GM18520 (cell line): ENCODE data around the gene VWCE.
"Not testable (repeated sequence)": the region's sequence is repeated elsewhere in the genome, so short reads cannot be mapped to it uniquely, and the experiment has no call there.

ENCODE experiments used
- ATAC-seq: cut with Tn5 transposase; IDR thresholded peaks from one replicate; pipeline ENCODE4 v1.9.1; 2021; ENCODE audit not compliant: unreplicated experiment

Gene VWCE

GRCh38 chr11:61218306-61218705 lies 76.8 kb downstream of the VWCE start:
- ATAC-seq = not testable (repeated sequence)

GRCh38 chr11:61213711-61214324 lies 81.3 kb downstream of the VWCE start:
- not testable (repeated sequence) for ATAC-seq

- ATAC-seq = not testable (repeated sequence)
These were observed 82.9 kb downstream of the VWCE start for GRCh38 chr11:61212202-61212601.

- not testable (repeated sequence) for ATAC-seq
These were observed 83.7 kb downstream of the VWCE start for GRCh38 chr11:61211327-61211952.

- not testable (repeated sequence) for ATAC-seq
These were observed 84.5 kb downstream of the VWCE start for GRCh38 chr11:61210629-61211028.
